A673 (cell line): ENCODE measurements around the gene LAP3. TPM values are rescaled to one million over a fixed set of nuclear protein-coding genes. Genes with fewer than 3 reads are reported as not detected.

Experiments used
- BruUV-seq: library from RNA; stranded (reverse); fragments of 400-500 nt; replicated peaks from 2 replicates; lab custom pipeline; 2021; lab: Mats Ljungman, UMichigan
- CTCF ChIA-PET: fragments of 300-600 bp; sonication (Branson Sonifier 250); formaldehyde crosslinking; loops from one replicate; lab custom pipeline; 2022; ENCODE audit warnings: antibody characterized with exemption; lab: Charles Lee
- POLR2A ChIA-PET: fragments of 300-600 bp; sonication (Branson Sonifier 250); formaldehyde crosslinking; loops from one replicate; lab custom pipeline; 2022; ENCODE audit warnings: antibody characterized with exemption; ENCODE audit not compliant: low non-redundant PET; lab: Charles Lee
- DNase-seq: peaks from one replicate; pipeline ENCODE4 v3.0.0-alpha.2; 2015; ENCODE audit warnings: low spot score
- H3K27ac ChIP-seq: fragments of 200-600 bp; sonication (generic); 2 replicates; pipeline ENCODE4 v1.5.1; 2016; ENCODE audit warnings: mixed run types, low read depth, mild to moderate bottlenecking, mixed read lengths, antibody characterized with exemption, low read length; ENCODE audit not compliant: poor library complexity, severe bottlenecking
- H3K27me3 ChIP-seq: fragments of 200-600 bp; sonication (generic); replicated peaks from 2 replicates; pipeline ENCODE4 v1.6.1; 2017; ENCODE audit warnings: mixed run types, low read depth, mild to moderate bottlenecking, mixed read lengths, antibody characterized with exemption, low read length; ENCODE audit not compliant: insufficient read depth, poor library complexity
- H3K36me3 ChIP-seq: fragments of 200-600 bp; sonication (generic); 2 replicates; pipeline ENCODE4 v1.6.1; 2016; ENCODE audit warnings: mixed run types, mild to moderate bottlenecking, mixed read lengths, antibody characterized with exemption, low read length; ENCODE audit not compliant: insufficient read depth, poor library complexity, severe bottlenecking
- H3K4me1 ChIP-seq: fragments of 200-600 bp; sonication (generic); 2 replicates; pipeline ENCODE4 v1.6.1; 2017; ENCODE audit warnings: mixed run types, mild to moderate bottlenecking, mixed read lengths, antibody characterized with exemption, low read length; ENCODE audit not compliant: insufficient read depth, poor library complexity, severe bottlenecking
- H3K4me3 ChIP-seq: fragments of 200-600 bp; sonication (generic); 2 replicates; pipeline ENCODE4 v1.5.1; 2016; ENCODE audit warnings: low read depth, mixed run types, mild to moderate bottlenecking, mixed read lengths, low read length; ENCODE audit not compliant: poor library complexity, severe bottlenecking
- H3K9me3 ChIP-seq: fragments of 200-600 bp; sonication (generic); 2 replicates; pipeline ENCODE4 v1.6.1; 2016; ENCODE audit warnings: mixed run types, low read depth, mild to moderate bottlenecking, mixed read lengths, antibody characterized with exemption, low read length; ENCODE audit not compliant: poor library complexity, severe bottlenecking
- EZH2 ChIP-seq: fragments of 200-600 bp; sonication (generic); IDR thresholded peaks from 2 replicates; pipeline ENCODE4 v1.6.1; 2017; ENCODE audit warnings: borderline replicate concordance, low read depth, mild to moderate bottlenecking, mixed read lengths, antibody characterized with exemption, low read length; ENCODE audit not compliant: poor library complexity, severe bottlenecking
- intact Hi-C: fragments of 100-400 bp; cut with micrococcal nuclease; formaldehyde crosslinking; loops from one replicate; pipeline ENCODE4 v1.10.0; 2022; ENCODE audit not compliant: unreplicated experiment
- total RNA-seq: library from RNA; stranded (reverse); gene quantifications from 2 replicates; pipeline ENCODE4 v1.2.3, GENCODE V29; 2021
- TF ChIP-seq, protein P1 (sequence below): fragments of 300-800, 200-600 bp; sonication (generic); conservative IDR thresholded peaks from 2 replicates; pipeline ENCODE4 v1.5.1; 2017; ENCODE audit warnings: low read depth, mild to moderate bottlenecking, antibody characterized with exemption, low read length, moderate library complexity, mixed read lengths

The LAP3 gene
- total RNA-seq, 1 experiment from 2014 or later, result 54.1 TPM

DNA sequence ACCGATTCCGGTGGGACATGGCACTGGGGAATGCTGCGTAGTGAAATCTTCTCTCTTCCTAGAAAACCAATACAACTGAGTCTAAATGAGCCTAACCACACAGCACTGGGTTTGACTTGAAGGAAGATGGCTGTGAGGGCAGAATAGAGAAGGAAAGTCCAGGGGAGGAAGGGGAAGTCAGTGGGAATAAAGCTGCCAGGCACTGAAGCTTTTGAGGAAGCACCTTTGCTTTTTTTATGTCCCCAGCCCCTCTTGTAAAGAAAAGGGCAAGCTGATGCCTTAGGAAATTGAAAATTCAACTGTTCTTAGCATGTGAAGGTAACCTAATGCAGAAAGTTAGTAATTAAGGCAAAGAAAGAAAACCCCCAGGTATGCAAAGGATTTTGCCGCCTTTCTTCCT lies 58.1 kb downstream of the LAP3 start:
- no TSS peak for BruUV-seq
- CTCF ChIA-PET, result no interaction called here

DNA sequence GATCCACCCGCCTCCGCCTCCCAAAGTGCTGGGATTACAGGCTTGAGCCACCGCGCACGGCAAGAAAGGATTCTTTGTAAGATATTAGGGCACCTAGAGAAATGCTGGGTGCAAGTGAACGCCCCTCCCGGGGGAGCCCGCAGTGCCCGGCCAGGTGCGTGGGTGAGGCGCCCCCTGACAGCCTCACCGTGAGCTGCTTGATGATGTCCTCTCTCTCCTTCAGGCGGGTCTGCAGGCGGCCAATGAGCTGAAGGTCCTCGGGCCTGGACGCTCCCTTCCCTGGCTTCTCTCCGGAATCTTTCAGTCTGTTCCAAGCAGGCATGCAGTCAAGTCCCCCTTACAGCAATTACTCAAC lies 59.3 kb downstream of the LAP3 start:
- no peak for DNase-seq
- ChIA-PET CTCF (interaction anchor here (0.6 kb wide), 1 partner anchor 21 kb away, joined by 3 read pairs; no protein-coding TSS in a partner anchor), POLR2A (no interaction called here)
- Histone ChIP-seq H3K36me3 (peaks cover 27% of the 10 kb centered on the region), H3K4me3 (no peak overlapping the region), H3K4me1 (no peaks in the 10 kb centered on the region), H3K9me3 (no peaks in the 10 kb centered on the region), H3K27me3 (no peaks in the 10 kb centered on the region), H3K27ac (no peak overlapping the region)
- no TSS peak for BruUV-seq
- no peak for TF ChIP-seq EZH2
- TF ChIP-seq, protein P1, sequence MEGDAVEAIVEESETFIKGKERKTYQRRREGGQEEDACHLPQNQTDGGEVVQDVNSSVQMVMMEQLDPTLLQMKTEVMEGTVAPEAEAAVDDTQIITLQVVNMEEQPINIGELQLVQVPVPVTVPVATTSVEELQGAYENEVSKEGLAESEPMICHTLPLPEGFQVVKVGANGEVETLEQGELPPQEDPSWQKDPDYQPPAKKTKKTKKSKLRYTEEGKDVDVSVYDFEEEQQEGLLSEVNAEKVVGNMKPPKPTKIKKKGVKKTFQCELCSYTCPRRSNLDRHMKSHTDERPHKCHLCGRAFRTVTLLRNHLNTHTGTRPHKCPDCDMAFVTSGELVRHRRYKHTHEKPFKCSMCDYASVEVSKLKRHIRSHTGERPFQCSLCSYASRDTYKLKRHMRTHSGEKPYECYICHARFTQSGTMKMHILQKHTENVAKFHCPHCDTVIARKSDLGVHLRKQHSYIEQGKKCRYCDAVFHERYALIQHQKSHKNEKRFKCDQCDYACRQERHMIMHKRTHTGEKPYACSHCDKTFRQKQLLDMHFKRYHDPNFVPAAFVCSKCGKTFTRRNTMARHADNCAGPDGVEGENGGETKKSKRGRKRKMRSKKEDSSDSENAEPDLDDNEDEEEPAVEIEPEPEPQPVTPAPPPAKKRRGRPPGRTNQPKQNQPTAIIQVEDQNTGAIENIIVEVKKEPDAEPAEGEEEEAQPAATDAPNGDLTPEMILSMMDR, result no peak
- intact Hi-C loops, result loop anchor here (1.0 kb wide), 1 partner anchor 87 kb away; no protein-coding TSS in a partner anchor

More for the DNA sequence above, 58.1 kb downstream of the LAP3 start:
- intact Hi-C loops, result no loop called here
- no peaks in the 10 kb centered on the region for H3K9me3 ChIP-seq
- TF ChIP-seq, protein P1, result no peak
- no peak for TF ChIP-seq EZH2
- no peak overlapping the region for H3K27ac ChIP-seq
- no peak for DNase-seq
- H3K4me1 ChIP-seq, result no peaks in the 10 kb centered on the region
- peaks cover 36% of the 10 kb centered on the region for H3K36me3 ChIP-seq
- H3K27me3 ChIP-seq, result no peaks in the 10 kb centered on the region
- POLR2A ChIA-PET, result no interaction called here
- H3K4me3 ChIP-seq, result no peak overlapping the region

DNA sequence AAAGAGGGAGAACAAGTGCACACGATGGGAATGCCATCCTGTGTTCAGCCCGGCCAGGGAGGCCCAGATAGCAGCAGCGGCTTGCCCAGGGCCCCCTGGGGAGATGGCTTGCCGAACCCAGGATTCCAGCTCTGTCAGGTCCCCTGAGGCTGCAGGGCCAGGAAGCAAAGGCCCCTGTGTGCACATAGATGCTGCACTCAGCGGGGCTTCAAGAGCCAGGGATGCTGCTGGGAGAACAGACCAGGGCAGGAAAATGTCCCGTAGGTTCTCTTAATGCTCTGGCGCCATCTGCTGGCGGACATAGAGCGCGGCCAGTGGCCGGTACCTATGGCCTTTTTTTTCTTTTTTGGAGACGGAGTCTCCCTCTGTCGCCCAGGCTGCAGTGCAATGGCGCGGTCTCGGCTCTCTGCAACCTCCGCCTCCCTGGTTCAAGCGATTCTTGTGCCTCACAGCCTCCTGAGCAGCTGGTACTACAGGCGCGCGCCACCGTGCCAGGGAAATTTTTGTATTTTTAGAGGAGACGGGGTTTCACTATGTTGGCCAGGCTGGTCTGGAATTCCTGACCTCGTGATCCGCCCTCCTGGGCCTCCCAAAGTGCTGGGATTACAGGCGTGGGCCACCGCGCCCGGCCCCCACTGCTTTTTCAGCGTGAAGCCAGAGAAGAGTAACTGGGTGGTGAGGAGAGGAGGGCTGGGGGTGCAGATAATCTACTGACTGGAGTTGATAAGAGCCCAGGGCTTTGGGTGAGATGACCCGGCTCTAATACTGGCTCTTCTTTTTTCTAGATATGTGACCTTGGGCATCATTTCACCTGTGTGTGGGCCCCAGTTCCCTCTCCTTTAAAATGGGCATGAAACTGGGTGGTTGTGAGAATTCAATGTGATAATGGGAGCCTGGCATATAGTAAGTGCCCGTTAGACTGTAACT lies 60.0 kb downstream of the LAP3 start:
- intact Hi-C loops, result loop anchor here (1.0 kb wide), 1 partner anchor 88 kb away; no protein-coding TSS in a partner anchor
- peak; percentile 78 for DNase-seq
- H3K27ac ChIP-seq, result no peak overlapping the region
- no peaks in the 10 kb centered on the region for H3K9me3 ChIP-seq
- TF ChIP-seq, protein P1, result peak; percentile 89
- no peak for TF ChIP-seq EZH2
- no peak overlapping the region for H3K4me3 ChIP-seq
- ChIA-PET CTCF (interaction anchor here (0.6 kb wide), 1 partner anchor 20 kb away, joined by 3 read pairs; no protein-coding TSS in a partner anchor), POLR2A (no interaction called here)
- peaks cover 22% of the 10 kb centered on the region for H3K36me3 ChIP-seq
- BruUV-seq, result no TSS peak
- no peaks in the 10 kb centered on the region for H3K27me3 ChIP-seq
- no peaks in the 10 kb centered on the region for H3K4me1 ChIP-seq
